HCT116 (cell line): ENCODE data around the gene CDK8.

ENCODE experiments used
- CEBPB ChIP-seq: IDR thresholded peaks from 2 replicates; pipeline ENCODE4 v1.6.1; 2012; ENCODE audit warnings: low read depth
- EZH2 ChIP-seq: fragments of 200-600 bp; sonication (generic); IDR thresholded peaks from 2 replicates; pipeline ENCODE4 v1.6.1; 2017; ENCODE audit warnings: antibody characterized with exemption, mixed run types
- EZH2phosphoT487 ChIP-seq: fragments of 200-600 bp; IDR thresholded peaks from 2 replicates; pipeline ENCODE4 v1.6.1; 2018; ENCODE audit warnings: antibody characterized with exemption, borderline replicate concordance
- MAX ChIP-seq: IDR thresholded peaks from 2 replicates; pipeline ENCODE4 v1.6.1; 2012
- POLR2A ChIP-seq: IDR thresholded peaks from 2 replicates; pipeline ENCODE4 v1.7.0; 2011; ENCODE audit warnings: borderline replicate concordance; ENCODE audit not compliant: insufficient read depth, insufficient read length; ENCODE audit errors: extremely low read depth
- POLR2AphosphoS5 ChIP-seq: IDR thresholded peaks from 2 replicates; pipeline ENCODE4 v1.6.1; 2011; ENCODE audit warnings: mild to moderate bottlenecking, low read depth, low read length, moderate library complexity
- REST ChIP-seq: IDR thresholded peaks from 2 replicates; pipeline ENCODE4 v1.6.1; 2012; ENCODE audit warnings: low read depth
- ZNF274 ChIP-seq: fragments of 200-500 bp; sonication (Bioruptor generic); IDR thresholded peaks from 2 replicates; pipeline ENCODE4 v1.6.1; 2014; ENCODE audit warnings: mild to moderate bottlenecking, low read depth, low read length, inconsistent platforms
- TF ChIP-seq, protein P1 (sequence below), 3 experiments: fragments of 200-600 bp in 1 of 3; sonication (generic) in 1 of 3; IDR thresholded peaks in 2 of 3; conservative IDR thresholded peaks in 1 of 3; 2 replicates each; pipeline ENCODE4 v1.5.1; 2012 to 2017; ENCODE audit warnings: low read depth in 2 of 3, low read length in 2 of 3, antibody characterized with exemption in 1 of 3, borderline replicate concordance in 1 of 3, control low read depth in 1 of 3, mild to moderate bottlenecking in 1 of 3, mixed read lengths in 1 of 3, mixed run types in 1 of 3, moderate library complexity in 1 of 3; ENCODE audit not compliant: insufficient read depth in 1 of 3

GRCh38 chr13:26411206-26411605, 157.3 kb downstream of the CDK8 start:
- TF ChIP-seq, protein P1, sequence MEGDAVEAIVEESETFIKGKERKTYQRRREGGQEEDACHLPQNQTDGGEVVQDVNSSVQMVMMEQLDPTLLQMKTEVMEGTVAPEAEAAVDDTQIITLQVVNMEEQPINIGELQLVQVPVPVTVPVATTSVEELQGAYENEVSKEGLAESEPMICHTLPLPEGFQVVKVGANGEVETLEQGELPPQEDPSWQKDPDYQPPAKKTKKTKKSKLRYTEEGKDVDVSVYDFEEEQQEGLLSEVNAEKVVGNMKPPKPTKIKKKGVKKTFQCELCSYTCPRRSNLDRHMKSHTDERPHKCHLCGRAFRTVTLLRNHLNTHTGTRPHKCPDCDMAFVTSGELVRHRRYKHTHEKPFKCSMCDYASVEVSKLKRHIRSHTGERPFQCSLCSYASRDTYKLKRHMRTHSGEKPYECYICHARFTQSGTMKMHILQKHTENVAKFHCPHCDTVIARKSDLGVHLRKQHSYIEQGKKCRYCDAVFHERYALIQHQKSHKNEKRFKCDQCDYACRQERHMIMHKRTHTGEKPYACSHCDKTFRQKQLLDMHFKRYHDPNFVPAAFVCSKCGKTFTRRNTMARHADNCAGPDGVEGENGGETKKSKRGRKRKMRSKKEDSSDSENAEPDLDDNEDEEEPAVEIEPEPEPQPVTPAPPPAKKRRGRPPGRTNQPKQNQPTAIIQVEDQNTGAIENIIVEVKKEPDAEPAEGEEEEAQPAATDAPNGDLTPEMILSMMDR (IDR thresholded peaks at IDR 0.05 in 2 of 3, conservative IDR thresholded peaks at IDR 0.05 in 1 of 3; ENCODE audit: borderline replicate concordance in 1 of 3, insufficient read depth in 1 of 3, low read depth in 2 of 3, low read length in 2 of 3): no peak
- TF ChIP-seq POLR2AphosphoS5: no peak
- TF ChIP-seq REST: no peak
- TF ChIP-seq CEBPB: no peak
- TF ChIP-seq ZNF274: no peak
- TF ChIP-seq POLR2A: no peak
- TF ChIP-seq EZH2: no peak
- TF ChIP-seq MAX: no peak
- TF ChIP-seq EZH2phosphoT487: no peak
